ENCODE results near the gene PPTC7.
A peak's percentile ranks its signal among the peaks of the same experiment; 100 is the strongest.
"Not testable (repeated sequence)": the region's sequence is repeated elsewhere in the genome, so short reads cannot be mapped to it uniquely, and the experiment has no call there.

The PPTC7 gene

DNA sequence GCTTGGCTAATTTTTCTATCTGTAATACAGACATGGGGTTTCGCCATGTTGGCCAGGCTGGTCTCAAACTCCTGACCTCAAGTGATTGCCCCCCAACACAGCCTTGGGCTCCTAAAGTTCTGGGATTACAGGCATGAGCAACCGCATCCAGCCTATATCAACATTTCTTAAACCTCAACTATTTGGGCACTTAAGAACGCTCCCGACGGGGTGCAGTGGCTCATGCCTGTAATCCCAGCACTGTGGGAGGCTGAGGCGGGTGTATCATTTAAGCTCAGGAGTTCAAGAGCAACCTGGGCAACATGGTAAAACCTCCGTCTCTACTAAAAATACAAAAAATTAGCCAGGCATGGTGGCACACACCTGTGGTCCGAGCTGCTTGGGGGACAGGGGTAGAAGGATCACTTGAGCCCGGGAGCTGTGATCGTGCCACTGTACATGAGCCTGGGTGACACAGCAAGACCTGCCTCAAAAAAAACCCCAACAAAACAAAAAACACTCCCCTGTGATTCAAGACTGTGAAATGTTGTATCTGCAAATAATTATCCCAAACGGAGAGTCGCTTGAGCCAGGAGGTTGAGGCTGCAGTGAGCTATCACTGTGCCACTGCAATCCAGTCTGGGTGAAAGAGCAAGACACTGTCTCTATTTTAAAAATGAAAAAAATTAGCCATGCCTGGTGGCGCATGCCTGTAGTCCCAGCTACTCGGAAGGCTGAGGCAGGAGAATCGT lies 21.5 kb downstream of the PPTC7 start:
- DNase-seq (ENCODE audit: low read depth), result no peak

DNA sequence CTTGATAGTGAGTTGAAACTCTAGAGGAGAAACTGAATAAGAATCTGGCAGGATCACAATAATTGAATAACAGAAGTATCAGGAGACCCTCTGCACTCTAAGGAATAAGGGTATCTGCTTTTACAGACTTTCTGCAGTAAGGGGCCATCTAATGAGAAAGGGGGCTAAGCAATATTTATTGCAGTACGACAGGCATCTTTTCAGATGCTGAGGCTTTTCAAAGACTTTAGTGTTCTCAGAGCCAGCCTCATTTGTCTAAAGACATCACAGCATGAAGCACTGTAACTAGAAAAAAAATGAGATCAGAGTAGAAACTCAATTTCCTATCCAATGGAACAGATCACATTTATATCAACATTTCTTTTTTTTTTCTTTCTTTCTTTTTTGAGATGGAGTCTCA lies 22.2 kb downstream of the PPTC7 start:
- no peak for DNase-seq (ENCODE audit: low read depth)

DNA sequence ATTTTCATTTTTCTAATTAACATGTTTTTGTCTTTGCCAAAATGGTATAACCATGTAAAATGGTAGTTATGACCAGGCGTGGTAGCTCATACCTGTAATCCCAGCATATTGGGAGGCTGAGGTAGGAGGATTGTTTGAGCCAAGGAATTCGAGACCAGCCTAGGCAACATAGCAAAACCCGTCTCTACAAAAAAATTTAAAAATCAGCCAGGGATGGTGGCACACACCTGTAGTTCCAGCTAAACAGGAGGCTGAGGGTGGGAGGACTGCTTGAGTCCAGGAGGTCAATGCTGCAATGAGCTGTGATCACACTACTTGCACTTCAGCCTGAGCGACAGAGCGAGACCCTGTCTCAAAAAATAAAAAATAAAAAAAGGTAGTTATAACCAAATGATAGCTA lies 23.1 kb downstream of the PPTC7 start:
- DNase-seq (ENCODE audit: low read depth), result no peak

DNA sequence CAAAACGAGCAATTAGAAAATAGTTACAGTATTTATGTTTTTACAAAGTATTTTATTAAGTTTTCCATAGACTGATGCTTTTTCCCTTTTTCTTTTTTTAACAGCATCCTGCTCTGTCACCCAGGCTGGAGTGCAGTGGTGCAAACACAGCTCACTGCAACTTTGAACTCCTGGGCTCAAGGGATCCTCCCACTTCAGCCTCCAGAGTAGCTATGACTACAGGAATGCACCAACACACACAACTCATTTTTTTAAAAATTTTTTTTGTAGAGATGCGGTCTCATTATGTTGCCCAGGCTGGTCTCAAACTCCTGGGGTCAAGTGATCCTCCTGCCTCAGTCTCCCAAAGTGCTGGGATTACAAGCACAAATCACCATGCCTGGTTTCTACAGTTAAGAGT lies 24.2 kb downstream of the PPTC7 start:
- not testable (repeated sequence) for DNase-seq (ENCODE audit: low read depth)

DNA sequence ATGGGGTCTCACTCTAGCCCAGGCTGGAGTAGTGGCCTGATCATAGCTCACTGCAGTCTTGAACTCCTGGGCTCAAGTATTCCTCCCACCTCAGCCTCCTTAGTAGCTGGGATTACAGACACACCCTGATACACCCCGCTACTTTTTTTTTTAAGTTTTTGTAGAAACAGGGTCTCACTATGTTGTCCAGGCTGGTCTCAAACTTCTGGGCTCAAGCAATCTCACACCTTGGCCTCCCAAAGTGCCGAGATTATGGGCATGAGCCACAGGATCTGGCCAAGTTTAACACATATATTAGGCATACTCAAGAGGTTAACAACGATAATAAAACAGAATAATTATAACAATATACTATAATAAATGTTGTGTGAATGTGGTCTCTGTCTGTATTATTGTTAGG lies 25.8 kb downstream of the PPTC7 start:
- DNase-seq (ENCODE audit: low read depth), result no peak

DNA sequence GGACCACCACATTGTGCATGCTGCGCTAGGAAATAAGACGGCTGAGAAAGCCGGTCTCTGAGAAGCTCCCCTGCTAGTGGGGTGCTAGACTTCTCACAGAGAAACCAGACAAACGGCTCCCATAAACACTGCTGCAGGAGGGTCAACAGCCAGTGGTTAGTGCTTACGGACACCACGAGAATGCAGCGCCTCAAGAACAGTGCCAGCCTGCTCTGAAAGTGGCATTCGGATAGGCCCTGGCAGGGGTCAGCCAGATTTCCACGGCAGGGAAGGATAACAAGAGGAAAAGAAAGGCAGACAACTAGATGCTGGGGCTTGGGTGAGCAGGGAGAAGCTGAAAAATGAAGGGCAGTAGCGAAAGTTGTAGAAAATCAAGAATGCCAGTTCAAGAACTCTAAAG lies 26.4 kb downstream of the PPTC7 start:
- no peak for DNase-seq (ENCODE audit: low read depth)

DNA sequence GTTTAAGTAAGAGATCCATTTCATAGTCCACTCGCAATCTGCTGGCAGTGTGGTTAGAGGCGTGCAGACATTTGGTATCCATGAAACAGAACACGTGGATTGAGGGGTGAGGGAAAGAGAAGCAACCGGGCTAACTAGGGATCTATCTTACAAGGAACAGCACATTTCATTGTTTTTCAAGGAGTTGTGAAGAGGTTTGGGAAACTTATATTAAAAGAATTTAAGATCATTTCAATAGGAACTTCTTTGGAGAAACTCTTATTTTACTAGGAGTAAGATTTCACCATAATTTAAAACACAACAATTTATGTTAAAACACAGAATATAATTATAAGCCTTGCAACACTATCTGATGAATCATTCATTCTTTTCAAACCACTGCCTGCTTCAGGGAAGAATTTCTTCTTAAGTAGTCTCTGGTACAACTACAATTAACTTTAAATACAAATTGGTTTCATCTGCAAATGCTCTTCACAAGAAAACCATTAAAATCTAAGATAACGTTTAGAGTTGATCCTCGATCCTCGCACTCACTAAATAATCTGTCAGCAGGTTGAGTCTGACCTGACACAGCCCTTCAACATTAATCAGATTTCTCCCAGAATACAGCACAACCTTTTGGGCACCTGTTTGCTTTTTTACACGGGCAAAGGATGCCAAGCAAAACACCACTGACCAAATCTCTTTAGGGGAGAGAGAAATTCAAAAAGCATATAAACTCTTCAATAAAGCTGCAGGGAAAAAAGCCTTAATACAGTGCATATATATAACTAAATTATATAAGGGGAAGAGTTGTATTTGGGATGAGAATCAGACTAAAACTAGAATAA lies 27.3 kb downstream of the PPTC7 start:
- no peak for DNase-seq (ENCODE audit: low read depth)

DNA sequence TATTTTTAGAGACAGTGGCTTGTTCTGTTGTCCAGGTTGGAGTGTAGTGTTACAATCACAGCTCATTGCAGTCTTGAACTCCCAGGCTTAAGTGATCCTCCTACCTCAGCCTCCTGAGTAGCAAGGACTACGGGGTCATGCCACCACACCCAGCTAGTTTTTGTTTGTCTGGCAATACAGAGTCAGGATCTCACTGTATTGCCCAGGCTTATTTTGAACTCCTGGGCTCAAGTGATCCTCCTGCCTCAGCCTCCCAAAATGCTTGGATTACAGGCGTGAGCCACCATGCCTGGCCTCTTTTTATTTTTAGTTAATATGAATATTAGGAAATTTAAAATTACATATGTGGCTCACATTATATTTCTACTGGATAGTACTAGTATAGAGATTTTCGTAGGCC lies 28.9 kb downstream of the PPTC7 start:
- no peak for DNase-seq (ENCODE audit: low read depth)

DNA sequence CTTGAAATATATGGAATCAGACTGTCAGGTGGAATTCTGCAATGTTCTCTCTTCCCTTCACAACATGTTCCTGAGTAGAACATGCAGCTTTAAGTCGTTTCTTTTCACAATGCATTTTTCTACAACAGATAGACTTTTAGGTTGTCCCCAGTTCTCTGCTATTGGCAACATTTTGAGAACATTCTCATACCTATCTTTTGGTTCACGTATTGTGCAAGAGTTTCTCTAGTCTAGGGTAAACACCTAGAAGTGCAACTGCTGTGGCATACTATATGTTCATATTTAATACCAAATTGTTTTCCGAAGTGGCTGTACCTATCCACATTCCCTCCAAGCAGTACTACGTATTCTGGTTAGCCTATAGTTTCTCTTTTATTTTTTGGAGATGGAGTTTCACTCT lies 32.1 kb downstream of the PPTC7 start:
- no peak for DNase-seq (ENCODE audit: low read depth)

DNA sequence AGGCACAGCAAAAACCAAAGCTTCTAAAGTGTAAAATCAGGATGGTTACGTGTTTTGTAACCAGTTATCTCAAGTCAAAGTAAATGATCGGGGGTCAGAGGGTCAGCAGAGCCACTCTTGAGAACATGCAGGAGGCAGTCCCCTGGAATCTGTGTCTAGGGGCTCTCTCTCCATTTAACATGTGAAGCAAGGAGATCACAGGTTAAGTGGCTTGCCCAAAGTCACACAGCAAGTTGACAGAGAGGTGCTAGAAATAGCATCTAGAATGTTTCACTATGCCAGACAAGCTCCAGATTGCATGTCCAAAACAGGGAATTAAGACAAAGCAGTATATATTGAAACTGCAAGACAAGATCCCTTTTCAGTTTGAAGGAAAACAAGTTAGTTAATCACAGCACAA lies 33.4 kb downstream of the PPTC7 start:
- no peak for DNase-seq (ENCODE audit: low read depth)

DNA sequence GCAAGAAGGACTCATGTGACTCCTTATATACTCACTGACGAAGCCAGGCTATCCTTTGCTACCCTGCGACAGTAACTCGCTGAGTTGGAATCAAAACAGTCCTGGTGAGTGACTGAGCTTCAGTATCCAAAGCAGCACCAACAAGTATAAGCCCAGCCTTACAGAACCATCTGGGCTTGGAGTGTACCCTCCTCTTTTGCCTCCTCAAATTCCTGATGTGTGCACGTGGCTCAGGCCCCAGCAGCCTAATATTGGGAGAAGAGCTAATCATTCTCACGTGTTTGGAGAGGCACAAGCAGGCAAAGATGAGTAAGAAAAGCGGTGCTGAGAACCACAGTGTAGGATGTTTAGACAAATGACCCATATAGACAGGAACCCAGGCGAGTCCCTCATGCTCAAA lies 34.4 kb downstream of the PPTC7 start:
- no peak for DNase-seq (ENCODE audit: low read depth)

DNA sequence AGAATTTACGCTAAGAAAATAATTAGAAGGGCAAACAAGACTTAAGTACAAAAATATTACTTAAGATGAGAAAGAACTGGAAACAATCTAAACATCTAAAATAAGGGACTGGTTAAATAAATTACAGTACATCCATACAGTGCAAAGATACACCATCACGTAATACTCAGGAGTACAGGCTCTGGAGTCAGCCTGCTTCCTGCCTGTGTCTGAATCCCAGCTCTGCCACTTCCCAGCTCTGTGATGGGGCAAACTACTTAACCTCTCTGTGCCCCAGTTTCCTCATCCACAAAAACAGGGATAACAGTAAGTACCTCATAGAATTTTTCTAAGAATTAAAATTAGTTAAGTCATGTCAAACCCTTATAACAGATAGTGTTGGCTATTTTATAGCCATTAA lies 36.0 kb downstream of the PPTC7 start:
- DNase-seq (ENCODE audit: low read depth), result no peak

DNA sequence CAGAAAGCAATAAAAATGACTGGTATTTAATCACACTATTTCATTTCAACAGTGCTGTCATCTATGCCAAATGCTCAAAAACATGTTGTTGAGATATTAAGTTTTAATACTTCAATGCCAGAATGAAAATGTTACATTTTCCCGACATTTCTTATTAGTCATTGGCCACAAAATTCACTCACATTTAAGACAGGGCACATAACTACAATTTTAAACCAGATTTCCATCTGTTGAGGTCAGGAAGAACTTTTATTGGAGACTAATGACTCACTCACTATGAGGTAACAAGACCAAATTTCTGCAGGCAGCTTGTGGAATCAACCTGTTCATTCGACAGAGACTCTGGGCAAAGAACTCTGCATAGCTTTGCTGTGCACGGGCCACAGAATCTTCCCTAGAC lies 36.8 kb downstream of the PPTC7 start:
- peak; percentile 72 for DNase-seq (ENCODE audit: low read depth)

DNA sequence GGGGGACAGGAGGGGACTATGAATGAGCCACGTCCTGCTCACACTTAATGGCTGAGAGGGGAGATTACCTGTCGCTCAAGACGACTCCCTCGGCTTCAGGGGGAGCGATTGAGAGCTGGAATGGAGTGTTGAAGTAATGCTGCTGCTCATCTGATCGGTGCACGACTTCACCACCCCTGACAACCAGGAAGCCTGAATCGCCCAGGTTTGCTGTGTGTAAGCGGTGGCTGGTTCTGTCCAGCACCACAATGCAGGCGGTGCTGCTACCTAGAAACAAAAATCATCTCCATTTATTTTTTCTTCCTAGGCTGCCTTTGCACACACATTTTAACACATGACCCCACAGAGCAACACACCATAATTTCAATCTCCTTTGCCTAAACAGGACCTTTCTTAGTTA lies 37.3 kb downstream of the PPTC7 start:
- DNase-seq (ENCODE audit: low read depth), result no peak

DNA sequence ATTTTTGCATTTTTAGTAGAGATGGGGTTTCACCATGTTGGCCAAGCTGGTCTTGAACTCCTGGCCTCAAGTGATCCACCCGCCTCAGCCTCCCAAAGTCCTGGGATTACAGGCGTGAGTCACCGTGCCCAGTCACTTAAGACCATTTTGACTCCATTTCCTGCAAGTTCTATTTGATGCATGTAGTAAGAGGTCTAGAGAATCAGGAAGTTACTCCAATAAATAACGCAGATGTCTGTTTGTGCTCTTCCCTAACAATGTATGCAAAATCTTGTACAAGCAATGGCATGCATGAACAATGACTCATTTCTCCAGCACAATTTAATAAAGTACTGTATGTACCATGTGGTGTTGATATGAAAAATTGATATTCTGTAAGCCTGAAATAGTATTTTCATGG lies 37.9 kb downstream of the PPTC7 start:
- DNase-seq (ENCODE audit: low read depth), result peak; percentile 82

DNA sequence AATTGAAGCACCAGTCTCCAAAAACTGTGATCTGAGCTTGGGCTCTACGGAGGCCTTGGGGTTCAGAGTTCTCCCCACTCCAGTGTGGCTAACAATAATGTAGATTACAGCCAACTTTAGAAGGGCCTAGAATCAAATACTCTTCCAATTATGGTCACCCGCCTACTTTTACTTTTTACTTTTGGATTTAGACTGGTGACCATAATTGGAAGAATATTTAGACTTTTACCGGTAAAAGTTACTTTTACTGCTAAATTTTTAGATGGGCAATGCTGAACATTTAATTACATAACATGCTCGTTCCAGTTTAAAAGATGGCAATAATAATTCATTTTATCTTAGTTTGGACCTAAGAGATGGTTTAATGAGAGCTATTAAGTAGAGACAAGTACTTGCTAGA lies 39.2 kb downstream of the PPTC7 start:
- no peak for DNase-seq (ENCODE audit: low read depth)

DNA sequence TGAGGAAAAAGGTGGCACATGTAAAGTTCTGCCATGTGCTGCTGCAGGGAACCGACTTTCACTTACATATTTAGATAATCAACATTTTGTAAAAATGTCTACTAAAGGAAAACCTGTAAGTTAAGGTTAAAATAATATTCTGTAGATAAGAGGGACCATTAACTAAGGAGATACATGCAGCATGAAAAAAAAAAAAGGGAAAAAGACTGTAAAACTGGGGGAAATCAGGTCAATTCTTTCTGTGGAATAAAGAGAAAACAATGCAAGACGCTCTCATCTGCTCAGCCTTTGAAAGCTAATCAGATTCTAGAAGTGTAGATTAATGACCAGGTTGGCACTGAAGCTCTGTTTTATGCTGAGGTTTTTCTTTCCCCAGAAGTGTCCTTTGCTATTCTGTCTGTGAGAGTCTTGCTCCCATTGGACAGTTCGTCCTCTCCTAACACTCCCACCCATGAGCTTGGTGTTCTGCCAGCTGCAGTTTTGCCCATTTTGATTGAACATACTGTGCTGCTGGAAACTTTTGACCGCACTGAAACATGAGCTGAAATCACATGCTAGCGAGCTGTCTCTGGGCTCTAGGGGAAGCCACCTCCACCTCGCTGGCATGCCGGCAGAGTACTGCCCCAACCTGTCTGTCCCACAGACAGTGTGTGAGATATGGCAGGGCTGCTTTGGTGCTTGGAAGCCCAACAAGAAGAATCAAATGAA lies 39.7 kb downstream of the PPTC7 start:
- peak; percentile 89 for DNase-seq (ENCODE audit: low read depth)

DNA sequence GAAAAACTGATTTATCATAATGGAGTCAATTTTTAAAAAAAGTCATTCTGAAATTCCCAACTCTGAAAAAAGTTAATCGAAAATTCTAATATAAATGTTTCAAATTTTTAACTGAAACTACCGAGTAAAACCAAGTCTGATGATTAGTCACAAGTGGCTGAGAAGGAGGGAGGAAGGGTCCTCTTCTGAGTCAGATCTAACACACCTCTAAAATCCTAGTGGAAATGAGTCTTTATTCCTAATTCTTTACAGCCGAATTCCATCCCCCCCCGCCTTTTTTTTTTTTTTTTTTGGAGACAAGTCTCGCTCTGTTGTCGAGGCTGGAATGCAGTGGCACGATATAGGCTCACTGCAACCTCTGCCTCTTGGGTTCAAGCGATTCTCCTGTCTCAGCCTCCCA lies 43.1 kb downstream of the PPTC7 start:
- no peak for DNase-seq (ENCODE audit: low read depth)

DNA sequence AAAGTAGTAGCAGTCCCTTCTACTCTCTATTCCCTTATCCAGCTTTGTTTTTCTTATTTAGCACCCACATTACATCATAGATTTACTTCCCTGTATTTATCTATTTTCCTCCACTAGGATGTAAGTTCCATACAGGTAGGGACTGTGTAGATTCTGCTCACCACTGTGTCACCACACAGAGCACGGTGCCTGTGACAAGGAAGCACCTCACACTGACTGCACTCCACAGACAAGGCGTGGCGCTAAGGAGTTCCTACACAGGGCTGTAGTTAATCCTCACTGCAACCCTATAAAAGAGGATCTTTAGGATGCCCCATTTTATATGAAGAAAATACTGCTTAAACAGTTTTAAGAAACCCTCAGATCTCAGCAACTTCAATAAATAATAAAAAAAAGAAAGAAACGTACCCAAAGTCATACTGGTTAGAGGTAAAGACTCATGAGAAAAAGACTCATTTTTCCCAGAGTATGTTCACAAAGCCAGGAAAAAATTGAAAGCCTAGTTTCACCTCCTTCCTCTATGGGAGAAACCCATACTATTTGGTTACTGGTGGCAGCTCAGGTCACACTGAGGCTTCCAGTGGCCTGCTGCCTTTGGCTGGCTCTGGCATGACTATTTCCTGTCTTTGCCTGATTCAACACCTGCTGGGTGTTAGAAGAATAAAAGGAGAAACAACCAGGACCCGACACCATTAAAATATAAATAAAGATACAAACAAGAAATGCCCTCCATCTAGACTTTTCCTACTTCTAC lies 44.1 kb downstream of the PPTC7 start:
- DNase-seq (ENCODE audit: low read depth), result no peak

DNA sequence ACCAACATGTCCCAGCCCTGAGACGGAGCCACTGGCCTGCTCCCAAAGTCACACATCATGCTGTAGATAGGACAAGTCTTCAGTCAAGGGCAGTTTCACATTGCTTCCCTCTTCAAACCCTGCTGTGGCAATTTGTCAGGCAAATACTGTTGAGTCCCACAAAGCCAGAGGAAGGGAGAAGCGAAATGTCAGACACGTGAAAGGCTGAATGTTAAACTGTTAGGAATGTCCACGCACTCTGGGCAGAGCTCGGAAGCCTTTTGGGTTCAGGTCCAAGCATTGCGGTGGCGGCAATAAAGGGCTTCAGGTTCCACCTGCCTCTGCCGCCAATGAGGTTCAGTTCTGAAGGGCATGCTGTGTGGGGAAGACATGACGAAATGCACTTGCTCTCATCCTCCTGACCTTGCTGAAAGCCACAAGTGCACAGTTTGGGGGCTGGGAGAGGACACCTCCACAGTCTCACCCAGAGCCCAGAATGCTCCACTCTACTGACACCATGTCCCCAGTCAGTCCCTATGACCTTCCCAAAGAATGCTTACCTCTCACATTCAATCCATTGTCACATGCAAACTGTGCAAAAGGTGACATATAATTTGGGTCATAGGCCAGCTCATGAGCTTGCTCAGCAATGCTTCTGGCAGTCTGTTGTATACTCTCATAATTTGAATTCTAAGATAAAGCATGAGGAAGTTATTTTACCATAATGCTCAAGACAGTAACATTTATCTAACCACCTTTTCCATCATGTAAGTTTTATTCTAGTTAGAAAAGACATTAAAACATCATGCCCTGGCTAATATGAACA lies 45.3 kb downstream of the PPTC7 start:
- no peak for DNase-seq (ENCODE audit: low read depth)

DNA sequence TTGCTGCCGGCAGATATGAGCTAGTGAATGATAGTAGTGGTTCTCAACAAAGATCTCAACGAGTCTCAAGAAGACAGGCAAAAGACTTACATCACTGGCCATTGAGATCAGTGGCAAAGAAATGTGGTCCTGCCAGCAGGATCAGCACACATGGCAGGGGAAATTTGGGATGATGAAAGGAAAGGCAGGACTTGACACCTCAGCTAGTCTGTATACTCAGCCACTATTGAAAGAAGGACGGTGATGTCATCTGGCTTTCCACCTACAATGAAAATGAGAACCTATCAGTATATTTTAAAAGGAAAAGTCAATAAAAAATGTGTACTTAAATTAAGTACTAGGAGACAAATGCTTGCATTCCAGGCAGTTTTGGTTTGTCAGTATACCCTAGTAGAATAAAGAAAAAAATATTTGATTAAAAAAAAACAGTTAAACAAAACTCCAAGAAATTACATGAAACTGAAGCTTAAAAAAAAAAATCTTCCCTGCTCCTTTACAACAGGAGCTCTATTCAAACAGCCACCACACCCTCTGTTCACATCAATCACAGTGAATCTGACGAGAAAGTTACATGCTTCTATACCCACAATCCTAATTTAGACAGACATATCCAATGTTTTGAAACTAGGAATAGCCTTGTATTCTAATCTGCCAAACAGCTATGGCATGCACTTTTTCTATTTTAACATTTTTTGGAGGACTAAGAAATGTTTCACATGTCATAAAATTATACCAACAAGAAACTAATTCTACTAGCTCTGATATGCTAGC lies 46.1 kb downstream of the PPTC7 start:
- no peak for DNase-seq (ENCODE audit: low read depth)
